Activated T-helper 1 cell treated with Interleukin-2 at 50 U/mL for 16 hours (primary cell): ENCODE results near the gene TREML2.

Experiments used
- DNase-seq: peaks from one replicate; pipeline ENCODE4 v3.0.0-alpha.2; 2020; ENCODE audit warnings: low read depth

TREML2 gene

GRCh38 chr6:41147917-41148316 lies 53.0 kb downstream of the TREML2 start:
- DNase-seq = no peak
